ENCODE data around the gene TMEM170A.
"Not testable (repeated sequence)": the region's sequence is repeated elsewhere in the genome, so short reads cannot be mapped to it uniquely, and the experiment has no call there.

TMEM170A gene

GRCh38 chr16:75479421-75479990, 15.0 kb upstream of the TMEM170A start:
- no peak for DNase-seq

- DNase-seq, result no peak
These were observed 14.2 kb upstream of the TMEM170A start for GRCh38 chr16:75478480-75479345.

GRCh38 chr16:75477680-75478473, 13.4 kb upstream of the TMEM170A start:
- no peak for DNase-seq

- DNase-seq, result no peak
These were observed 12.3 kb upstream of the TMEM170A start for GRCh38 chr16:75476817-75477216.

GRCh38 chr16:75475420-75475847, 10.9 kb upstream of the TMEM170A start:
- no peak for DNase-seq

GRCh38 chr16:75472908-75473877, 8.7 kb upstream of the TMEM170A start:
- no peak for DNase-seq

GRCh38 chr16:75471723-75472633, 7.5 kb upstream of the TMEM170A start:
- DNase-seq, result peak; percentile 44

- no peak for DNase-seq
These were observed 2.3 kb upstream of the TMEM170A start for GRCh38 chr16:75466760-75467159.

GRCh38 chr16:75463389-75464121, 934 bp downstream of the TMEM170A start:
- DNase-seq, result peak; percentile 7

- peak; percentile 56 for DNase-seq
These were observed 1.7 kb downstream of the TMEM170A start for GRCh38 chr16:75462806-75463205.

GRCh38 chr16:75461575-75461974, 2.9 kb downstream of the TMEM170A start:
- no peak for DNase-seq

GRCh38 chr16:75460446-75460845, 4.0 kb downstream of the TMEM170A start:
- DNase-seq, result no peak

GRCh38 chr16:75459691-75460090, 4.8 kb downstream of the TMEM170A start:
- no peak for DNase-seq

- DNase-seq, result no peak
These were observed 6.0 kb downstream of the TMEM170A start for GRCh38 chr16:75458439-75458838.

GRCh38 chr16:75458029-75458428, 6.5 kb downstream of the TMEM170A start:
- no peak for DNase-seq

GRCh38 chr16:75457485-75458021, 6.9 kb downstream of the TMEM170A start:
- no peak for DNase-seq

- DNase-seq, result no peak
These were observed 7.5 kb downstream of the TMEM170A start for GRCh38 chr16:75456971-75457370.

GRCh38 chr16:75456486-75456885, 8.0 kb downstream of the TMEM170A start:
- DNase-seq, result not testable (repeated sequence)

GRCh38 chr16:75455677-75456076, 8.8 kb downstream of the TMEM170A start:
- DNase-seq, result no peak

All from central memory CD4-positive, alpha-beta T cell (primary cell).